Parathyroid adenoma (tissue), 2 donors: ENCODE results near the gene IL4R.

Experiments used
- H2AFZ ChIP-seq: fragments of 300-600 bp; sonication (generic); one replicate; pipeline ENCODE4 v1.7.0; 2017; ENCODE audit warnings: antibody characterized with exemption, mild to moderate bottlenecking
- H3K27ac ChIP-seq: fragments of 300-600 bp; sonication (generic); one replicate; pipeline ENCODE4 v1.7.0; 2017
- H3K27me3 ChIP-seq: fragments of 300-600 bp; sonication (generic); one replicate; pipeline ENCODE4 v1.7.0; 2017; ENCODE audit warnings: low read length; ENCODE audit not compliant: control insufficient read depth, insufficient read depth
- H3K36me3 ChIP-seq: fragments of 300-600 bp; sonication (generic); one replicate; pipeline ENCODE4 v1.7.0; 2017; ENCODE audit warnings: low read length; ENCODE audit not compliant: control insufficient read depth, insufficient read depth
- H3K4me1 ChIP-seq: fragments of 300-600 bp; sonication (generic); one replicate; pipeline ENCODE4 v1.7.0; 2017; ENCODE audit warnings: control low read depth
- H3K4me2 ChIP-seq: fragments of 300-600 bp; sonication (generic); one replicate; pipeline ENCODE4 v1.7.0; 2017; ENCODE audit warnings: low read length
- H3K4me3 ChIP-seq: fragments of 300-600 bp; sonication (generic); one replicate; pipeline ENCODE4 v1.7.0; 2017; ENCODE audit warnings: low read depth, low read length
- H3K79me2 ChIP-seq: fragments of 300-600 bp; sonication (generic); one replicate; pipeline ENCODE4 v1.7.0; 2017; ENCODE audit warnings: control low read depth
- H3K9ac ChIP-seq: fragments of 300-600 bp; sonication (generic); one replicate; pipeline ENCODE4 v1.7.0; 2017; ENCODE audit warnings: mild to moderate bottlenecking
- H3K9me3 ChIP-seq: fragments of 300-600 bp; sonication (generic); one replicate; pipeline ENCODE4 v1.7.0; 2017; ENCODE audit warnings: low read length; ENCODE audit not compliant: control insufficient read depth
- CTCF ChIP-seq: fragments of 300-600 bp; sonication (generic); IDR thresholded peaks from one replicate; pipeline ENCODE4 v1.7.0; 2017; ENCODE audit warnings: antibody characterized with exemption, mild to moderate bottlenecking
- donor health status: primary hyperparathyroidism.

The IL4R gene

GRCh38 chr16:27284865-27285675, 28.7 kb upstream of the IL4R start:
- H3K4me3 ChIP-seq, result no peak overlapping the region
- H2AFZ ChIP-seq, result no peak overlapping the region
- H3K9ac ChIP-seq, result no peak overlapping the region
- H3K4me2 ChIP-seq, result no peak overlapping the region
- H3K27me3 ChIP-seq, result no peaks in the 10 kb centered on the region
- H3K9me3 ChIP-seq, result no peaks in the 10 kb centered on the region
- no peaks in the 10 kb centered on the region for H3K4me1 ChIP-seq
- H3K79me2 ChIP-seq, result no peaks in the 10 kb centered on the region
- no peaks in the 10 kb centered on the region for H3K36me3 ChIP-seq
- H3K27ac ChIP-seq, result no peak overlapping the region
- TF ChIP-seq CTCF, result no peak

- no peak overlapping the region for H3K27ac ChIP-seq
- H2AFZ ChIP-seq, result peak overlapping the region; percentile 15
- H3K36me3 ChIP-seq, result no peaks in the 10 kb centered on the region
- no peak overlapping the region for H3K4me3 ChIP-seq
- H3K4me2 ChIP-seq, result no peak overlapping the region
- H3K4me1 ChIP-seq, result no peaks in the 10 kb centered on the region
- no peaks in the 10 kb centered on the region for H3K9me3 ChIP-seq
- no peaks in the 10 kb centered on the region for H3K79me2 ChIP-seq
- H3K9ac ChIP-seq, result no peak overlapping the region
- H3K27me3 ChIP-seq, result no peaks in the 10 kb centered on the region
- TF ChIP-seq CTCF, result no peak
Measured at GRCh38 chr16:27285676-27286196, 28.0 kb upstream of the IL4R start.

GRCh38 chr16:27286451-27286850, 27.3 kb upstream of the IL4R start:
- no peak overlapping the region for H3K4me3 ChIP-seq
- no peak overlapping the region for H3K9ac ChIP-seq
- no peaks in the 10 kb centered on the region for H3K4me1 ChIP-seq
- H3K27ac ChIP-seq, result no peak overlapping the region
- no peak overlapping the region for H3K4me2 ChIP-seq
- H3K27me3 ChIP-seq, result no peaks in the 10 kb centered on the region
- no peaks in the 10 kb centered on the region for H3K79me2 ChIP-seq
- H2AFZ ChIP-seq, result no peak overlapping the region
- TF ChIP-seq CTCF, result no peak
- no peaks in the 10 kb centered on the region for H3K9me3 ChIP-seq
- no peaks in the 10 kb centered on the region for H3K36me3 ChIP-seq

GRCh38 chr16:27287051-27287811, 26.5 kb upstream of the IL4R start:
- no peak overlapping the region for H3K27ac ChIP-seq

More at GRCh38 chr16:27287051-27287811, 26.5 kb upstream of the IL4R start:
- H3K4me2 ChIP-seq, result no peak overlapping the region
- no peaks in the 10 kb centered on the region for H3K4me1 ChIP-seq
- no peaks in the 10 kb centered on the region for H3K79me2 ChIP-seq
- no peaks in the 10 kb centered on the region for H3K9me3 ChIP-seq
- no peaks in the 10 kb centered on the region for H3K36me3 ChIP-seq
- H3K9ac ChIP-seq, result no peak overlapping the region
- no peak overlapping the region for H3K4me3 ChIP-seq
- no peaks in the 10 kb centered on the region for H3K27me3 ChIP-seq
- TF ChIP-seq CTCF, result no peak
- no peak overlapping the region for H2AFZ ChIP-seq
